Kidney glomerular epithelial cell (primary cell): Measurements from ENCODE around the gene SLC47A2.

Source experiments
- DNase-seq: peaks from one replicate; lab custom pipeline; 2025; lab: John Stamatoyannopoulos, UW

SLC47A2 gene

DNA sequence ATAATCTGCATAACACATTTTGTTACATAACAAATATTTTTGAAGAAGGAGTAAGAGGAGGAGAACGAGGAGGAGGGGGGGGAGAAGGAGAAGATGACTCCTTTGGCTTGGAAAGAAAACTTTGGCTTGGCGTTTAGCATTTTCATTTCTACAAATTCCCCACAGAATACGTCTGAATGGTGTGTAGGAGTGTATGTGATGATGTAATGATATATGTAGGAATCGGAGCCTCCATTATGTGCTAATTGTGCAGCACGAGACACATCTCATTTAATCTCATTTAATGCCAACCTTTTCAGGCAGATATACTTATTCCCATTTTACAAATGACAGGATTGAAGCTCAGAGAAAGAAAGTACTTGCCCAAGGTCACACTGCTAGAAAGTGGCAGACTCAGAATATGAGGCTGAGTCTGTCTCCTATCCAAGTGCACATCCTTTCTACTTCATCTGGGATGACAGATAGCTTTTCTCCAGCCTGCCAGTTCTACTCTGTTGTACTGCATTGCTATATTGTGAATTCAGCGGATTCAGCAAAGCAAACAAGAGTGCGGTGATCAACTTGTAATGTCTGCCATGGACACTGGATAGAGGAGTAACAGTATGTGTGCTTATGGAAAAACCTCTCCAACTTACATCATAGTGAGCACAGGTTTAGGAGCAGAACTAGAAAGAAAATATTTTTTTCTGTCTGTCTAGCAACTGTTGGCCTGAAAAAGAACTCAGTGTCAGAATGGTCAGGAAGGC is 10.4 kb upstream of the SLC47A2 start:
- DNase-seq, result no peak

DNA sequence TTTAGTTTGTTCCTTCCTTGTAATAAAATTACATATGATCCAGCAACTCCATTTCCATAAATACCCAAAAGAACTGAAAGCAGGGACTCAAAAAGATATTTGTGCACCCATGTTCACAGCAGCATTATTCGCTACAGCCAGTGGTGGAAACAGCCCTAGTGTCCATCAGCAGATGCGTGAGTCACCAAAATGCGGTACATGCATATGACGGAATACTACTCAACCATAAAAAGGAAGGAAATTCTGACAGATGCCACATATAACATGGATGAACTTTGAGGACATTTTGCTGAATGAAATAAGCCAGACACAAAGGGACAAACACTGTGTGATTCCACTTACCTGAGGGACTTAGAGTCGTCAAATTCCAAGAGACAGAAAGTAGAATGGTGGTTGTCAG is 9.1 kb upstream of the SLC47A2 start:
- DNase-seq, result no peak

DNA sequence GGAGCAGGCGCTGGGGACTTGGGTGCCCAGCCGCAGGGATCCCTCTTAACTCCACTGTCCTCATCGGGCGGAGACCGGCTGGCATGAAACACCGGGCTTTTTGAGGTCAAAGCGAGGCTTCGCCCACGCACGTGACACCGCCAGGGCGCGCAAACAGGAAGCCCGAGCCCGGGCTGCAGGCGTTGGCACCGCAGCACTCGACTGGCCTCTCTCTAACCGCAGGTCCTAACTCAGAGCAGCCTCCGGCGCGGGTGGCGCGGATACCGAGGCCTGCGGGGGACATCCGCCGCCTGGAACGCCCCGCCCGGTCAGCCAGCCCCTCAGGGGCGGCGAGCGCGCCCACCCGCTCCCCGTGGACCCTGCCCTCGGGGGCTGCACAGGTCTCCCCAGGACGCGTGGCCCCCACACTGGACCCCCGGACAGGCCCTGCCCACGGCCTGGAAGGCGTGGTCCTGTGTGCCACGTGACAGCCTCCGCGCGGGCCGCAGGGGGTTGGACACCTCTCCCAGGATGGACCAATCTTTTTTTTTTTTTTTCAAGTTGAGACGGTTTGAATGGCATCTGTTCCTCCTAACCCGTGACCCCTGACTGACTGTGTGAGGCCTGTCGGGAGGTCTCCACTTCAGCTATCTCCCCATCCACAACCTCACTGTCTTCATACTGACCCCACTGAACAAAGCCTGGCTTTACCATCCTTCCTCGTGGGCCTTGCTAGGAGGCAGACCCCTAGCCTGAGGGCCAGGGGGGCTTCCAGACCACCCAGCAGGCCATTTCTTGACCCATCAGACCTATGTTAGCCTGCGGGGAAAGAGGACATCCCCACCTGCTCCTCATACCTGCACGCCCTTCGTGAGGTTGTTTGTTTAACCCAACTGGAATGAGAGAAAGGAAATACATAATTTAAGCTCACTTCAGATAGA is 8.4 kb upstream of the SLC47A2 start:
- no peak for DNase-seq

DNA sequence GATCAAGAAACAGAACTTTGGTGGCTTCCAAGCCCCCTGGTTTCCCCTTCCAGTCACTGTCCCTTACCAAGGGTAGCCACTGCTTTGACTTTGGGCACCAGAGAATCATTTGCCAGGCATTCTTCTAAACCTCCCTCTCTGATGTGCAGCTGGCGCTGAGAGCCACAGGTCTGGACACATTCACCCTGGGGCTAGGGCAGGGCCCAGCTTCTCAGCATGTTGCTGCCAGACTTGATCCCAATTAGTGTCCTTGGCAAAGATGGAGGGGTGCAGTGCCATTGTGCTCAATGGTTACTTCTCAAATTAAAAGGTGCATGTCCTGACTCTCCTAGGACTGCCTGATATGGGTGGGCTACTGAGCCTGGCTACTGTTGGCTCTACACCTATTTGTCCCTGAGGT is 7.6 kb upstream of the SLC47A2 start:
- no peak for DNase-seq

DNA sequence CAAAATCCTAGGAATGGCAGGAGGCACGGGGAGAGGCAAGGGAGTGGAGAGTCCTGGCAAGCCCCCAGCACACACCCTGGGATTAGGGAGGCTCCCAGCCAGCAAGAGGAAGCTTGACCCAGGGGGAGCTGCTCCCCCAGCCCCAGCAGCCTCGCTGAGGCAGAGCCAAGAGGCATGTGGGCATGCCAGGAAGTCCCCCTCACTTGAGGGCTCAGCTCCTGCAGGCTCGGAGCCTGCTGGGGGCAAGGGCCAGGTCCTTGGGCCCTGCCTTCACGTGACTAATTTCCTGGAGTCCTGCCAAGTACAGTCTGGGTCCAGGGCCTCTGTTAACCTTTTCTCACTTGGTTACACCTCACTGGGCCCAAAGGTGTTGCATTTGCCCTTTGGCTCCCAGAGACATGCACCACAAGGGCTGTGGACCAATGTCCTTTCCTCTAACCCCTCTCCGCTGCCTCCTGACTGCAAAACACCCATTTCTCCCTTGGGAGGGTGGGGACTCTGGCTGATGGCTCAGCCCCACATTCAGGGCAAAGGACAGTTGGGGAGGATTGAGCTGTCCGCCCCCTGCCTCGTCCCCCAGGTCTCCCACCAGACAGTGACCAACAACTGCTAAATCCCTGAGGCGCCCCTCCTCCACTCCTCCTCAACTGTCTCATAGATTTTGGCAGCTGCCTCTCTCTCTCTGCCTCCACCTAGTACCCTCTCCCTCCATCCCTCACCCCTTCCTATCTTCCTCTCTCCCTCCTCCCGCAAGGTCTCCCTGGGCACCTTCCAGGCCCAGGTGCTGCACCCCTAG is 4.4 kb upstream of the SLC47A2 start:
- DNase-seq, result peak; percentile 54

DNA sequence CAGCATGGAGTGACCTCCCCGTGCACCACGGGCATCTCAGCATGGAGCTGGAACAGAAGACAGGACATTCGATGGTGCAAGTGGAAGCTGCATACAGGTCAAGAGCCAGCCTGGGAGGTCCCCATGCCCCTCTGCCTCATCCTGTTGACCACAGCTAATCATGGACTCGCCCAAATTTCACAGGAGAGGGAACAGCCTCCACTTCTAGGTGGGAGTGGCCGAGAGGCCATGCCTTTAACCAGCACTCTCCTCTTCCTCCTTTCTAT is 3.8 kb upstream of the SLC47A2 start:
- no peak for DNase-seq

DNA sequence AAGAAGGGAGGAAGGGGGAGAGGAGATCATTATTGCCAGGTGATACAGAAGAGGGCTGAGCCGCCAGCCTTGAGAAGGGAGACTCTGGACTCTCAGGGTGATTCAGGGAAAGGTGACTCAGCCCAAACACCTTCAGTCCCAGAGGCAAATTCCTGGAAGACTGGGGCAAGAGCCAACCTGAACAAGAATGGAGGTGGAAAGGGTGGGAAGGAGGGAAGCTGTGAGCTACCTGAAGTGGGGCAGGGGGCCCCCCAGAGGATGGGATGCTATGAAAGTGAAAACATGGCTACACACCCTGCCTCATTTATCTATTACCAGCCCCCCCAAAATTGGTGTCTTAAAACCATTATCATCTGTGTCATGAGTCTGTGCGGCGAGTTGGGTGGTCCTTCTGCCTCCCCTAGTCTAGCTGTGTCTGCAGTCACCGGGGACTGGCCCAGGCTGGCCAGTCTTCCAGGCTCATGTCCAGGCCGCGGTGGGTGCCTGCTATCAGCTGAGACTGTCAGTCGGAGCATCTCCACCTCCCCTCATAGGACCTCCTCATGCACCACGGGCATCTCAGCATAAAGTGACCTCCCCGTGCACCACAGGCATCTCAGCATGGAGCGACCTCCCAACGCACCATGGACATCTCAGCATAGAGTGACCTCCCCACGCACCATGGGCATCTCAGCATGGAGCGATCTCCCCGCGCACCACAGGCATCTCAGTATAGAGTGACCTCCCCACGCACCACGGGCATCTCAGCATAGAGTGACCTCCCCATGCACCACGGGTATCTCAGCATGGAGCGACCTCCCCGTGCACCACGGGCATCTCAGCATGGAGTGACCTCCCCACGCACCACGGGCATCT is 3.2 kb upstream of the SLC47A2 start:
- DNase-seq, result peak; percentile 38

DNA sequence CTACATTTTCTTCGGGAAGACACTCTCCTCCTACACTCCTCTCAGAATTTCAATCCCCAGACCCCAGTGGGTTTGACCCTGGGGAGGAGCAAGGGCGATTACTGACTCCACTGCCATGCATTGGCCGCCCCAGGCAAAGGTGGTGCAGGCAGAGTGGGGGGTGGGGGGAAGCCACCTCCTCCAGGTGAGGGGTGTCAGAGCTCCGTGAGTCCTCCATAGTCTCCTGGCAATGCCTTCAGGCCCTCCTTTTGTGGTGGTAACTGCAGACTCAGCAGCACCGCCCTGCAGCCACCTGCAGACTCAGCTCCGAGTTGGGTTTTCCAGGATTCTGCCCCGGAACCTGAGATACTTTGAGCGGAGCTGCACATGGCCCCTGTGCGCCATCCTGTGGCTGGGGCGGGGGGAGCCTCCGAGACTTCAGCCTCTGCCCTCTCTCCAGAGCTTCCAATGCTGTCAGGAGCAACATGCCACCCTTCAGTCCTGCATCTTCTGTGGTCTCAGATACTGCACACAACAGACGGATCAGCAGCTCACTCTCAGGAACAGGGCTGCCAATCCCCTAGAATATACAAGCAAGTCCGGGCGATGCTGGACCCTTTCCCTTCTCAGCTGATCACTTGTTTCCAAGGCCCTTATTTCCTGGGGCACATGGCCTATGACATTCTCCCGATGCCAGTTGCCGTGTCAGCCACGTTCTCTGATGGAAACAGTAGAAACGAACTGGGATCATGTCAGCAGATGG is 2.4 kb upstream of the SLC47A2 start:
- no peak for DNase-seq

DNA sequence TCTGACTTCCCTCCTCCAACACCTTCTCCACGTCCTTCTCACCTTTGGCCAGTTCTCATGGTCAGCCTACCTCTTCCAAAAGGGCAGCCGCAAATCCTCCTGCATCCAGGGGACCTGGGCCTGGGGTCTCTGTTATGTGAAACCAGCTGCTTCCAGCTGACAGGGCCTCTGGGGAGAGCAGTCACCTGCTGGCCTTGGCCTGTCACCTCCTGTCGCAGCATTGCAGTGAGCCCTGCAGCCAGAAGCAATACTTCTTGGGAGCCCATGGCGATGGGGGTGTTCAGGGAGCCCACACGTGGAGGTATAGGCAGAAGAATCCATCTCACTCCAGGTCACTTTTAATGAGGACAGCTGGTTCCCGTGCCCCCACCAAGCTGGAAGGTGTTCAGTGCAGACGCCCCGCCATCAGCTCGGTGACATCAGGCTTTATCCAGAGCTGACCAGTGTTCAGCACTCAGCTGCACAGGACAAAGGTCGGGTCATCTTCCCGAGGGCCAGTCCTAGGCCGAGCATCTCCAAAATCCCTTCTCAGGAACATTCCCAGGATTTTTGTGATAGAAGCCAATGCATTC is 1.7 kb upstream of the SLC47A2 start:
- DNase-seq, result no peak

DNA sequence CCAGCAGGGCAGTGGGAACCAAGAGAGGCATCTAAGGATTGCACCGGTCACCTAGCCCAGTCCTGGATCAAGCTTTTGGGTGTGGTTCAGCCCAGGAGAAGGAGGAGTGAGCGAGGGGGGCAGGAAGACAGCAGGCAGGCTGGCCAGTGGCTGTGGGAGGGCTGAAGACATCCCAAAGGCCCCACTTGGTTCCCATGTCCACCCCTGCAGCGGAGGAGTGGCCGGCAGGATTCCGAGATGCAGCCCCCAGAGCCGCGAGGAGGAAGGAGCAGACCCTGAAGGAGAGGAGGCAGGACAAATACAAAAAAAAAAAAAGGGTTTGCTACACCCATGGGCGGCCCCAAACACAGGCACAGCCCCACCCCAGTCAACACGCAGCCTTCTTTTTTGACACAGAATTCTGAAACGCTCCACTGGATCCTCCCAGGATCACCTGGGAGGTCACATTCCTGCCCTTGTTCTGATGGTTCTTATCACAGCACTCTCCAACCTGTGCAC is 1.1 kb upstream of the SLC47A2 start:
- DNase-seq, result no peak

DNA sequence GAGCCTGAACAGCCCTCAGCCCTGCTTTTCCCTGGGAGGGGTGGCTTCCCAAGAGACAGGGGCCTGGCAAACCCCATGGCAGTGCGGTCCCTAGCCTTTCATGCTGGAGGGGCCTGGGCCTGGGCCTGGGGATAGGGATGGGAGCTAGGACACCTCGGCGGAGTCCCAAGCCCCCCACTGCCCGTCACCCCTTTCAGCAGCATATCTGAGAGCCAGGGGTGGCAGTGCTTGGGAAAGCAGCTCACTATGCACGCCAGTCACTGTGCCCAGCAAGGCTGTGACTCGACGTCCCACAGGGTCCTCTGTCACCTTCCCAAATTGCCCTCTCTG is 612 bp upstream of the SLC47A2 start:
- DNase-seq, result no peak

DNA sequence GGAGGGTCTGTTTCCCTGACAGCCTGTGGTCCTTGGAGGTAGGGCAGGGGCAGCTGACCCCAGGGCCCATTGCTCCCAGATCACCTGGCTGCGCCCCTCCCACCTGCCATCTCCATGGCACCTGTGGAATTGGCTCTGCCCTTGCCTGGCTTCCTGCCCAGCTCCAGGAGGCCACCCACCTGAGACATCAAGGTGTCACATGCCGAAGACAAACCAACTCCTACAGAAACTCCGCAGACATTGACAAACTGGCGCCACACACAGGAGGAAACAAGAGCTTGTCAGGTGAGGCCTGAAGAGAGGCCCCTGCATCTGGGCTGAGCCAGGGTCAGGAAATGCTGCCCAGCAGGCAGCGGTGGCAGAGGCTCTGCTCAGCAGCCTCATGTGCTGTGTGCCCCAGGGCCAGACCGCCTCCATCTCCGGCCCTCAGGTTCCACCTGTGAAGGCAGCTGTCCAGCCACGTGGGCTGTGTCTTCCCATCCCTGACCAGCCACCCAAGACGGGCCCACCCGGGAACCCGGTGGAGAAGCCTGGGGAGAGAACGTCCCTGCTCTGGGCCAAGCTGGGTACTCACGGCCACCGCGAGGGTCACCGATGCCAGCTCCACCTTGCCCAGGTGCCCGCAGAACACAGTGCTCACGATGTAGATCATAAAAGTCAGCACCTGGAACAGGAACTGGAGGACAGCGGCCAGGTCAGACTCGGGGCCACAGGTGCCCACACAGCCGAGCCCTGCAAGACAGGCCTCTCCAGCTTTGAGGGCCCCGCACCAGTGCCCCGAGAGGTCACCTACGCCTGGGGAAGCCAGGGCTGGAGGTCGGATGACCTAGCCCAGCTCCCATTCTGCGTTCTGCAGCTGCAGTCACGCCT is 1.6 kb downstream of the SLC47A2 start:
- DNase-seq, result no peak

DNA sequence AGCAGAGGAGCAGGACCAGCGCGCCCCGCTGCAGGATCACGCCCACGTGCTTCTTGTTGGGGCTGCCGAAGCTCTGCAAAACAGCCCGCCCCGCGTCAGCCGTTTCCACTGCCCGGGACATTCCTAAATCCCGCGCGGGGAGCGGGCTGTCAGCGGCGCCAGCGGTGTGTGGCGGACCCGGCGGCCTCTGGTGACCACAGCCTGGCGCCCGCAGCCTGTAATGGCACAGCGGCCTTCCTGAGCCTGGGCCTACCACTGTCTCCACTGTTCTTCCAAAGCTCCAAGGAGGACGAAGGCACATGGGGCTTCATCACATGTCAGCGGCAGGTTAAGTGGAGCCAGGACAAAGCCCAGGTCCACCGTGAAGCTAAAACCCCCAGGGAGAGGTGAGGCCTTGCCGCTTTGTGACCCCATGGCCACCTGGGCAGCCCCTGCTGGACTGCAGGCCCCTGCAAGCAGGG is 2.5 kb downstream of the SLC47A2 start:
- no peak for DNase-seq

DNA sequence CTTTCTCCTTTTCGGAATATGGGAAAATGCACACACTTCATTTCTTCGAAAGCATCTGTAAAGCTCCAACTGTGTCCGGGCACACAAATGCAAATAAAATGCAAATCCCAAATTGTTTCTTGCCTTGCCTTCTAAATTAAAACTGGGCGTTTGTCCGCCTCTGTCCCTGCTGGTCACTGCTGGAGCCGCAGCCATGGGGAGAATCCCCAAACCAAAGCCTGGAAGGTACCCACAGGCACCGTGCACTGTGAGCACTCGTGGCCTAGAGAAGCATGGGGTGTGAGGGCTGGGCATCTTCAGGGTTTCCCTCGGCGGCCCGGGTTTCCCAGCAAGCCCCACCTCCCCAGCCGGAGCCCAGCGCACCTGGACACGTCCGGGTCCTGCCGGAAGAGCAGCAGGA is 2.9 kb downstream of the SLC47A2 start:
- DNase-seq, result no peak

DNA sequence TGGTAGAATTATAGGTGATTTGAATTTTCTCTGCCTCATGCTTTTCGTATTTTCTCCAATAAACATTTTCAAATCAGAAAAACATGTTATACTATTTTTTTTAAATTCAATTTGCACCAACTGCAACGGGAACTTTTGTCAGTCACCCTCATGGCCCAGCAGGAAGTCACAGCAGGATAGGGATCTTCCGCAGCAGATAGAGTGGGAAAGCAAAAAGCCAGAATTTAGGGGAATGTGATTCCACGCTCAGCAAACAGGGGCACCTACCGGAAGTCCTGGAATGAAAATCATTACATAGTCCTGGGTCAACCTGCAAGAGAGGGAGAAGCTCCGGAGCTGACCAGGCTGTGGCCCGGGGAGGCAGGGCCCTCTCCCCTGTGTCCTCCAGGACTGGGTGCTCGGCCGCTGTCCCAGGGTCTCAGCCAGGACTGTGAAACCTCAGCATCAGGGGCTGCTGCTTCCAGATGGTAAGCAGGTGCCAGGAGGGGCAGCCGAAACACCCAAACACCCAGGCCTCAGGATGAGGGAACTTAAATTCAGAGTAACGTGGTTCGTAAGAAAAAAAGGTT is 3.9 kb downstream of the SLC47A2 start:
- DNase-seq, result no peak

DNA sequence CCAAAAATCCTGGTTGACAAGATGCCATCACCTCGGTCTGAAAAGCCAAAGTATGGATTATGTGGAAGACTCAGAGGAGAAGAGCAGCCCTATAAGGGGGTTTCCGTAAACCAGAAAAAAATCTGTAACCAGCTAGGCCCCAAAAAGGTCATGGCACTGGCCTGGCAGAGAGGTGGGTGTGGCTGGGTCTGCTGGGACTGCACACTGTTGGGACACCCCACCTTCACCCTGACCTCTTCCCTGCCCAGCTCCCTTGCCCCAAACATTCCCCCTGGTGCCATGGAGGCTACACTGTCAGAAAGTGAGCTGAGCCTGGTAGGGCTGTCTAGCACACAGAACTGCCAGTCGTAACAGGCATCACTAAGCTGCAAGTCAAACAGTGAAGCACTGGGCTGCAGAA is 6.5 kb downstream of the SLC47A2 start:
- DNase-seq, result no peak

DNA sequence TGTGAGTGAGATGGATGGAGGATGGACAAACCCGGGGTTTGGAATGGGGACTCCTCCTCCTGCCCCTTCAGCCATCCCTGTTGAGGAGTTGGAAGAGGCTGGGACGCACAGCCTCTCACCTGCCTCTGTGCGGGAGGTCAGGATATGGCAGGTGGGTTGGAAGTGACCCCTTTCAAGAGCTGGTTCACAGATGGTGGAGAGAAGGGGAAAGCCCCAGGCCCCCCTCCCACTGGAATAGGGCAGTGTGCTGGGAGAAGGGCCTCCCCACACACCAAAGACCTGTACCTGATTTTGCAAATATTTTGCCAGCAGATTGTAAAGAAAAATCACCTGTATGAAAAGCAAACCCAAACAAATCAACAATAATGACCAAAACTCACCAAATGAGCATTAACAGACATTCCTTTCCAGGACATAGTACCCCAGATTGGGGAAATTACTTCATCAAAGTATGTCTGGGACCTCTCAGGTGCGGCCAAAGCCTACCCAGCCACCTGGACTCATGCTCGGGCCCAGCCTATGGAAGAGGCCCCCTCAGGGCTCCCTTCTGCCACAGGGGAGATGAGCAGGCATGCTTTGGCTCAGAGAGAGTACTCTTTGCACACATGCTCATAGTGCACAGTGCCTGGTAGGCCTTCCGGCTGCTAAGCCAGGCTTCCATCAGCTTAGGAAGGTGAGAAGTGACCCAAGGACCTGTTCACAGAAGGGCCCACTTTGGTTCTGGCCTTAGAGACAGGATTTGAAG is 7.8 kb downstream of the SLC47A2 start:
- no peak for DNase-seq

DNA sequence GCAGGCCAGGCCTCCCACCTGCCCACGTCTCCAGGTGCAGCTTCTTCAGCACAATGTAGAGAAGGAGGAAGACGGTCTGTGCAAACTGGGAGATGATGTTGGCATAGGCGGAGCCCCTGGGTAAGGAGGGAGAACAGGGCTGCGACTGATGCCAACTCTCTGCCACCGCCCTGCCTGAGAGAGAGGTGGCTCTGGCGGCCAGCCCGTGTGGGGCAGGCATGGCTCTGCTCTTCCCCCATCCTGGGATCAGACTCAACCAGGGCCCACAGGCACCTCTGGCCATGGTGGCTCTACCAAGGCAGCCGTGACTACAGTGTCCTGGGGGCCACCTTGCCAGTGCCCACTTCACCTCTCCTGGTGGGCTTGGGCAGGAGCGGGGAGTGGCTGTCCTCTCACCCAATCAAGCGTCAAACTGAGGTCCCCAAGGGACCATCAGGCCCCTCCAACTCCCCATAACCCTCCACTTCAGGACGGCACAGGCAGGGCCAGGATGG is 8.6 kb downstream of the SLC47A2 start:
- DNase-seq, result no peak
